Measurements from ENCODE around the gene SPAG16.

SPAG16 gene

DNA sequence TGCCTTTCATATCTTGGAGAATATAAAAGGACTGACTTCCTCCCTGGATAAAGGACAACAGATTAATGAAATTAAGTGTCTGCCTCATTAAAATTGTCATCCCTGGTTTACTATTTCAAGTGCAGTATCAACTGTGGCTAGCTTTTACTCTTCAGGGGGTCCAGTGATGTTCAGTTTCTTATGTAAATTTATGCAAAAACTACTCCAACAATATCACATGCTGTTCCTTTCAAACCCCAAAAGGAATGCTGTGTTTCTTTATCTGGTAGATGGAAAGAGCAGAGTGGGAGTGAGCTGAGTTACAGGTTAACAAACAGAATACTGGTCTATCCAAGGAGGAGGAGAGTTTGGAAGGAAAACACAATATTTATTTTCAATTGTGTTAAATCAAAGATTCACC lies 842.9 kb downstream of the SPAG16 start:
- TF ChIP-seq, protein P1, sequence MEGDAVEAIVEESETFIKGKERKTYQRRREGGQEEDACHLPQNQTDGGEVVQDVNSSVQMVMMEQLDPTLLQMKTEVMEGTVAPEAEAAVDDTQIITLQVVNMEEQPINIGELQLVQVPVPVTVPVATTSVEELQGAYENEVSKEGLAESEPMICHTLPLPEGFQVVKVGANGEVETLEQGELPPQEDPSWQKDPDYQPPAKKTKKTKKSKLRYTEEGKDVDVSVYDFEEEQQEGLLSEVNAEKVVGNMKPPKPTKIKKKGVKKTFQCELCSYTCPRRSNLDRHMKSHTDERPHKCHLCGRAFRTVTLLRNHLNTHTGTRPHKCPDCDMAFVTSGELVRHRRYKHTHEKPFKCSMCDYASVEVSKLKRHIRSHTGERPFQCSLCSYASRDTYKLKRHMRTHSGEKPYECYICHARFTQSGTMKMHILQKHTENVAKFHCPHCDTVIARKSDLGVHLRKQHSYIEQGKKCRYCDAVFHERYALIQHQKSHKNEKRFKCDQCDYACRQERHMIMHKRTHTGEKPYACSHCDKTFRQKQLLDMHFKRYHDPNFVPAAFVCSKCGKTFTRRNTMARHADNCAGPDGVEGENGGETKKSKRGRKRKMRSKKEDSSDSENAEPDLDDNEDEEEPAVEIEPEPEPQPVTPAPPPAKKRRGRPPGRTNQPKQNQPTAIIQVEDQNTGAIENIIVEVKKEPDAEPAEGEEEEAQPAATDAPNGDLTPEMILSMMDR (IDR thresholded peaks at IDR 0.05; ENCODE audit: control insufficient read depth, extremely low read depth, insufficient read depth) = no peak
- H3K4me3 ChIP-seq (ENCODE audit: low read depth, low read length) = no peak overlapping the region
- DNase-seq (ENCODE audit: low read depth) = no peak

DNA sequence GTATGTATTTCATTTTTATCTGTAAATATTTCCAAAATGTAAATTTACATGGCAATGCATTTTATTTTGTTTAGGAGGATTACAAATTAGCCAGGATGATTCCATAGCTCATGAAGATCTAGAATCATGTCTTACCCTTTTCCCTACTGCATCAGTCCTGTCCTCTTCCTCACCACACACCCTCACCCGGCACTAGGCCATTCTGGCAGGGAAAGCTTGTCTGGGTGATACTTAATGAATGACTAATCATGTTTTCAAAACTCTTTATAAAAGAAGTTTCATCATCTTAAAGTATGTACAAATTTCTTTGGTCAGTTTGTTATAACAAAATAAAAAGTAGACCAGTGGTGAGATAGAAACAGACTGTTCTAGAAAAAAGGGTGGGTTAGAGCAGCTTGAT lies 843.3 kb downstream of the SPAG16 start:
- DNase-seq (ENCODE audit: low read depth) = no peak
- H3K4me3 ChIP-seq (ENCODE audit: low read depth, low read length) = no peak overlapping the region
- TF ChIP-seq, protein P1 (IDR thresholded peaks at IDR 0.05; ENCODE audit: control insufficient read depth, extremely low read depth, insufficient read depth) = no peak

DNA sequence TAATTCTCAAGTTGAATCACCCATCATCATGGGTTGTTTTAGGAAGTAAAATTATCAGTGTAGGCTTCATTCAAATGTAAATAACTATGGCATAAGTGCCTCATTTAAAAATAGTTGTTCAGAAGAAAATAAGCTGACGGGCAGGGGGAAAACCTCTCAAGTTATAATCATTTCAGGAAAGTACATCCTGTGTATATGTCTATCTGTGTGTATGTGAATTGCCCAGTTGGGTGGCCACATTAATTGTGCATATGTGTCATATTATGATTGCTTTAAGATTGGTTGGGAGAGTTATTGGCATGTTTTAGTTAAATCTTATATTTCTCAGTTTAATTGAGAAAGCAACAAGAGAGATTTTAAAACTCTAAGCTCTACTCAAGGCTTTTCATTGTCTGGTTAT lies 843.8 kb downstream of the SPAG16 start:
- DNase-seq (ENCODE audit: low read depth) = no peak
- TF ChIP-seq, protein P1 (IDR thresholded peaks at IDR 0.05; ENCODE audit: control insufficient read depth, extremely low read depth, insufficient read depth) = no peak
- H3K4me3 ChIP-seq (ENCODE audit: low read depth, low read length) = no peak overlapping the region

DNA sequence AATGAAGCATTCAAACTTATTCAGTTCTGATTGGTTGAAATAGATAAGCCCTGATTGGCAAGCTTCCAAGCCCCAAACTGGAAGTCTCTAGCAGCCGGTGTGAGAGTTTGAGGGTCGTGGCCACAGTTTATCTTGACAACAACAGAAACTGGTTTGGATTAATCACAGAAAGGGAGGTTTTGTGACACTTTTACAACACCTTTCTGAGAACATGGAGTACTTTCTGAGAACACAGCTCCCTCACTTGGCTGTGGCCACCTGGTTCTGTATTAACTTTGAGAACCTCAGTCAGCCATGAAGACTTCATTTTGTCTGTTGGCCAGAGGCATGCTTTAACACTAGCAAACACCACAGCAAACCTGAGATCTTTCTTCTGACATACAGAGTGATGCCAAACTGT lies 845.9 kb downstream of the SPAG16 start:
- no peak for DNase-seq (ENCODE audit: low read depth)

DNA sequence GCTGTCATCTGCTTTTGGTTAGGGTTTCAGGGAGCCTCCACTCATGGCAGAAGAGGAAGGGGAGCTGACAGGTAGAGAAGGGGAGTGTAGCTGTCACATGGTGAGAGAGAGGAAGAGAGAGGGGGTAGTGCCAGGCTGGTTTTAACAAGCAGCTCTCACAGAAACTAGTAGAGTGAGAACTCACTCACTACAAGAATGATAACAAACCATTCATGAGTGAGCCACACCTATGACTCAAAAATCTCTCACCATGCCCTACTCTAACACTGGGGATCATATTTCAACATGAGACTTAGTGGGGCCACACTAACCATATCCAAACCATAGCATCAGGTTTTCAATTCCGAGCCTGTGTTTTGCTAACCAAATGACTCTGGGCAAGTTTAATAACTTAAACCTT lies 851.7 kb downstream of the SPAG16 start:
- TF ChIP-seq, protein P1 (IDR thresholded peaks at IDR 0.05; ENCODE audit: control insufficient read depth, extremely low read depth, insufficient read depth) = no peak
- DNase-seq (ENCODE audit: low read depth) = no peak

More for the DNA sequence above, 845.9 kb downstream of the SPAG16 start:
- no peak overlapping the region for H3K4me3 ChIP-seq (ENCODE audit: low read depth, low read length)
- TF ChIP-seq, protein P1 (IDR thresholded peaks at IDR 0.05; ENCODE audit: control insufficient read depth, extremely low read depth, insufficient read depth) = no peak

DNA sequence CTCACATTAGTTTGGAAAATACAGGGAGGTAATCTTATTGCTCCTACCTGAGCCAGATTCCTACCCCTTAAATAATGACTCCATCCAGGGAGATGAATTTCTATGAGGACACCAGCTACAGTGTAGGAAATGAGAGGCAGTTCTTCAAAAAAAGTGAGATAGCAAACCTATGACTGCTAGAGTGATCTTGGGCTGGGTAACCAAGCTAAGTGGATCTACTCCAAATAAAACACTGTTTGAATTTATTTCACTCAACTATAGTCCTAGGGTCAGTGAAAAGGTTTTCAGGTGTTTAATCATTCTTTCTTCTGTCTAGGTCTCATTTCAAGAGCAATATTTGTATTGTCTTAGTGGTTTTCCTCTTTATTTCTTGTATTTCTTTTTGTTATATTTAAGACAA lies 854.5 kb downstream of the SPAG16 start:
- TF ChIP-seq, protein P1 (IDR thresholded peaks at IDR 0.05; ENCODE audit: control insufficient read depth, extremely low read depth, insufficient read depth) = no peak
- H3K4me3 ChIP-seq (ENCODE audit: low read depth, low read length) = no peak overlapping the region
- DNase-seq (ENCODE audit: low read depth) = no peak

More for the DNA sequence above, 851.7 kb downstream of the SPAG16 start:
- H3K4me3 ChIP-seq (ENCODE audit: low read depth, low read length) = no peak overlapping the region

DNA sequence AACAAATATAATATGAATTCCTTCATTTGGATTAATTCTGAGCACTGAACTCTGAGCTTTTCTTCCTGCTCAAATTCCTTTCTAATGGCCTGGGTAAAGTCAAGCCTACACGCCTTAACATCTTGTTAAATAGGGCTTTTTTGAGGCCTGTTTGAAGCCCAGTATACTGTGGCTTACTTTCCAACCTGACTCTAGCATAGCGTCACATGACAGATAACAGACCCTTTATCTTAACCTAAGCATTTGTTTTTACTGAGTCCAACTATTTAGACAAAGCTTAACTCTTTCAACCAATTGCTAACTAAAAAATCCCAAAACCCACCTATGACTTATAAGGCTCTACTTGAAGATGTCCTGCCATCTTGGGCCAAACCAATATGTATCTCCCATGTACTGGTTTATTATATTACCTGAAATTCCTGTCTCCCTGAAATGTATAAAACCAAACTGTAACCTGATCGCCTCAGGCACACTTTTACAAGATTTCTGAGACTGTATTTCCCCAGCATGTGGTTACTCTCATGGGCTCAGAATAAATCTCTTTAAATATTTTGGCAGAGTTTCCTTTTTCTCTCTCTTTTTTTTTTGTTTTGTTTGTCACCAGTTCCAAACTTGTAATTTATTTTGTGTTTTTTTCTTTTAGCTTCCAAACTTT lies 855.5 kb downstream of the SPAG16 start:
- TF ChIP-seq, protein P1 (IDR thresholded peaks at IDR 0.05; ENCODE audit: control insufficient read depth, extremely low read depth, insufficient read depth) = no peak
- peak; percentile 77 for DNase-seq (ENCODE audit: low read depth)
- H3K4me3 ChIP-seq (ENCODE audit: low read depth, low read length) = no peak overlapping the region

Data from LNCaP clone FGC (cell line).